Activated T-cell treated with anti-CD3 and anti-CD28 coated beads, Interleukin-2, amount 50 U/mL, for 4 hours (primary cell): ENCODE measurements around the gene RIC8A. TPM values are rescaled to one million over a fixed set of nuclear protein-coding genes. Genes with fewer than 3 reads are reported as not detected.

Experiments used
- ATAC-seq, 2 donors: fragments of 200-7000 bp; cut with Tn5 transposase; one replicate each; pipeline ENCODE4 v1.10.0; 2021
- DNase-seq: peaks from one replicate; pipeline ENCODE4 v3.0.0-alpha.2; 2020
- H3K27me3 Mint-ChIP-seq: one replicate; pipeline ENCODE4 v1.8.0; 2021; ENCODE audit warnings: low read depth, mixed read lengths
- H3K36me3 Mint-ChIP-seq: one replicate; pipeline ENCODE4 v1.8.0; 2022; ENCODE audit warnings: mixed read lengths; ENCODE audit not compliant: insufficient read depth
- H3K4me1 Mint-ChIP-seq: one replicate; pipeline ENCODE4 v1.8.0; 2021; ENCODE audit warnings: low read depth, mixed read lengths
- H3K4me3 Mint-ChIP-seq: one replicate; pipeline ENCODE4 v1.8.0; 2021; ENCODE audit warnings: mild to moderate bottlenecking, moderate library complexity, mixed read lengths
- H3K9me3 Mint-ChIP-seq: one replicate; pipeline ENCODE4 v1.8.0; 2021; ENCODE audit warnings: mixed read lengths
- total RNA-seq, 3 donors: library from RNA; stranded (reverse); gene quantifications; one replicate each; pipeline ENCODE4 v1.2.1, GENCODE V29; 2021

RIC8A gene
- total RNA-seq, 3 donors from 2014 or later = 145 to 152 (median 151) TPM

GRCh38 chr11:200224-201003 is 7.1 kb upstream of the RIC8A start:
- DNase-seq = no peak
- peaks cover 39% of the 10 kb centered on the region for H3K4me1 Mint-ChIP-seq
- H3K36me3 Mint-ChIP-seq = peaks cover 4% of the 10 kb centered on the region
- H3K27me3 Mint-ChIP-seq = no peaks in the 10 kb centered on the region
- H3K4me3 Mint-ChIP-seq = no peak overlapping the region
- ATAC-seq = no peak
- no peaks in the 10 kb centered on the region for H3K9me3 Mint-ChIP-seq

- H3K9me3 Mint-ChIP-seq = no peaks in the 10 kb centered on the region
Measured at GRCh38 chr11:201966-202365, 5.5 kb upstream of the RIC8A start.

DNA sequence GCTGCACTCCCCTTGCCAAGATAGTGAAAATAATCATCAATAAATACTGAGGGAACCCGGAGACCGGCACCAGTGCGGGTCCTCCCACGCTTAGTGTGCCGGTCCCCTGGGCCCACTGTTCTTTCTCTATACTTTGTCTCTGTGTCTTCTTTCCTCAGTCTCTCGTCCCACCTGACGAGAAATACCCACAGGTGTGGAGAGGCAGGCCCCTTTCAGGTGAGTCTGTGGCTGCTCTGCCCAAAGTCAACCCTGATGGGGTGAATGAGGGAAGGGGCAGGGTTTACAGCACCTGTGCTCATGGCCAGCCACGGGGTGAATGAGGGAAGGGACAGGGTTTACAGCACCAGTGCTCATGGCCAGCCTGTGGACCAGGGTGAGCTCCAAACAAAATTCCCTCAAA is 5.0 kb upstream of the RIC8A start:
- H3K9me3 Mint-ChIP-seq = no peaks in the 10 kb centered on the region
- H3K27me3 Mint-ChIP-seq = no peaks in the 10 kb centered on the region
- DNase-seq = no peak
- H3K36me3 Mint-ChIP-seq = peaks cover 4% of the 10 kb centered on the region
- H3K4me3 Mint-ChIP-seq = peak overlapping the region; percentile 5
- H3K4me1 Mint-ChIP-seq = peaks cover 46% of the 10 kb centered on the region
- no peak for ATAC-seq

More at GRCh38 chr11:201966-202365, 5.5 kb upstream of the RIC8A start:
- peaks cover 4% of the 10 kb centered on the region for H3K36me3 Mint-ChIP-seq
- H3K4me1 Mint-ChIP-seq = peaks cover 46% of the 10 kb centered on the region
- ATAC-seq = peak in 1 of 2 donors; percentile 24
- DNase-seq = no peak
- peak overlapping the region; percentile 5 for H3K4me3 Mint-ChIP-seq
- no peaks in the 10 kb centered on the region for H3K27me3 Mint-ChIP-seq

- peaks cover 46% of the 10 kb centered on the region for H3K4me1 Mint-ChIP-seq
- no peaks in the 10 kb centered on the region for H3K9me3 Mint-ChIP-seq
- H3K27me3 Mint-ChIP-seq = no peaks in the 10 kb centered on the region
- DNase-seq (no peak), ATAC-seq (no peak)
- H3K4me3 Mint-ChIP-seq = no peak overlapping the region
- peaks cover 4% of the 10 kb centered on the region for H3K36me3 Mint-ChIP-seq
Measured at GRCh38 chr11:203056-203944, 4.2 kb upstream of the RIC8A start.

DNA sequence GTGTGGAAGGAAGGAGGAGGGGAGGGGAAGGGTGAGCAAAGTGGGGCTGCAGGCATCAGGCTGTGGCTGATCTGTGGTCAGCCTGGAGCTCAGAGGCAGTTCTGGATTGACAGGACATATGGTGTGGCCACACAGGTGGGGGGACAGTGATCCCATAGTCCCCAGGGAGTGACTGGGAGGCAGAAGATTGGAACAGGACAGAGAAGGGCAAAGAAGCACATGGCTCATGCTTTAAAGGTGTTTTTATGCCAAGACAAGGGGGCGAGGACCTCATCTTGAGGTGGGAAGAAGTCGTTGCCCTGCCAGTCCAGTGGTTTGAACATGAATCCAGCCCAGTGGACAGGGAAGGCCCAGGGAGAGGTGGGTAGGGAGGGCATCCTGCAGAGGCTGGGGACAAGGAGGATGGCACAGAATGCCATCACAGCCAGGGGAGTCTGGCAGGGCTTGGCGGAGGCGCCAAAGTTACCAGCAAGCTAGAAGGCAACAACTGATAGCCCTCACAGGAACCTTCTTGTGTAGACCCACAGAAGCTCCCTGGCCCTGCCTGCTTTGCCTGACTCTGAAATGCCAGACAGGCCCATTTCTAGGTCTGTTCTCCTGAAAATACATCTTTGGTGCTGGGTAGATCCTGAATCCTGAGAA is 3.4 kb upstream of the RIC8A start:
- no peak for ATAC-seq
- Mint-ChIP-seq H3K27me3 (no peaks in the 10 kb centered on the region), H3K4me3 (no peak overlapping the region), H3K4me1 (peaks cover 46% of the 10 kb centered on the region), H3K9me3 (no peaks in the 10 kb centered on the region), H3K36me3 (peaks cover 4% of the 10 kb centered on the region)
- DNase-seq = no peak

DNA sequence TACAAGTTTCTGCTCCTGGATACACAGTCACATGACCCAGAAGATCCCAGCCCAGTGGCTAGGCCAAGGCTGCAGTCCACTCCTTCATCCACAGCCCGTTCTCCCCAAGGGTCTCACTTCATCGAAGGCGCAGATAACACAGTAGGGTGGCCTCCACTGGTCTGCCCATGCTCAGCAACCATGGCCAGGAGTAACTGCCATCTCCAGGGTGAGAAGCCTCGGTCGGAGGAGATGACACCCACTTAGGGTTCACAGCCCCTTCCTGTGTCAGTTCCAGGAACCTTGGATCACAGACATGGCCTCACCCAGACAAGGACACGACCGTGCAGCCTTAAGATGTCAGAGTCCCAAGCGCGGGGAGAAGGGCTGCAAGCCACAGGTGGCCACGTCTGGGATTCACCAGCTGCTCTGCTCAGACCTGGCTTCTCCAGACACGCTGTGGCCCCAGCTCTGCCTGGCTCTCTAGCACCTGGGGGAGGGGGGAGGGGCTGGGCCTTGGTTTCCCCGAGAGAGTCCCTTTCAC is 2.9 kb upstream of the RIC8A start:
- DNase-seq (no peak), ATAC-seq (no peak)
- Mint-ChIP-seq H3K4me1 (peaks cover 50% of the 10 kb centered on the region), H3K4me3 (peak overlapping the region; percentile 19), H3K27me3 (no peaks in the 10 kb centered on the region), H3K9me3 (no peaks in the 10 kb centered on the region), H3K36me3 (peaks cover 5% of the 10 kb centered on the region)

DNA sequence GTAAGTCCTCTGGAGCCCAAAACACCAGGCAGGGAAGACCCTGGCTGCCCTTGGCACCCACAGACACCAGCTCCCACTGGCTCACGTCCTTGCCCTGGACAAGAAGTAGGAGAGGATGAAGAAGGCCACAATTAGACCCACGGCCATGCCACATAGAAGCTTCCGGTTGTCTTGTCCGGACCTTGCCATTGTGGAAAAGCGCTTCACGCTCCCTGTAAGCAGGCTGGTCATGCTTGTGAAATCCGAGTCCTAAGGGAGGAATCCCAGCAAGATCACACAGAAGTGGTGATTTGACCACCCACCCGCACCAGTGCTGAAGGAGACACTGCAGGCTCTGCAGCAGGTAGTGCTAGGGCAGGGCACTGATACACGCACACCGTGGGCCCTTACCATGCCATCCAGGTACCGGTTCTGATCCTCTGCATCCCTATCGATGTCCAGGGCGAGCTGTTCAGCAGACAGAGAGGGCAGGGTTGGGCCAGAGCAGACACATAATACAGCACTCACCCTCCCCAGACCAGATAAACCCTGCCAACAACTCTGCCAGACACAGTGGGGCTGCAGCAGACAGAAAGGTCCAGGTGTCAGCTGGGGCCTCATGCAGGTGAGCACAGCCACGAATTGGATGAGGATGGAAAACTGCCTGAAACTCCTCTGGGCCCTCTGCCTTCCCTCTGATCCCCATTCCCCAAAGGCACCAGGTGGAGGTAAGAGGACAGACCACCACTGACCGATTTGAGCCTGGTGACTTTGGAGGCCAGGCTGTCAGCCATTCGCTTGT is 2.1 kb upstream of the RIC8A start:
- DNase-seq (no peak), ATAC-seq (no peak)
- H3K4me3 Mint-ChIP-seq = peak overlapping the region; percentile 91
- no peaks in the 10 kb centered on the region for H3K27me3 Mint-ChIP-seq
- H3K4me1 Mint-ChIP-seq = peaks cover 56% of the 10 kb centered on the region
- H3K36me3 Mint-ChIP-seq = peaks cover 12% of the 10 kb centered on the region
- H3K9me3 Mint-ChIP-seq = no peaks in the 10 kb centered on the region

DNA sequence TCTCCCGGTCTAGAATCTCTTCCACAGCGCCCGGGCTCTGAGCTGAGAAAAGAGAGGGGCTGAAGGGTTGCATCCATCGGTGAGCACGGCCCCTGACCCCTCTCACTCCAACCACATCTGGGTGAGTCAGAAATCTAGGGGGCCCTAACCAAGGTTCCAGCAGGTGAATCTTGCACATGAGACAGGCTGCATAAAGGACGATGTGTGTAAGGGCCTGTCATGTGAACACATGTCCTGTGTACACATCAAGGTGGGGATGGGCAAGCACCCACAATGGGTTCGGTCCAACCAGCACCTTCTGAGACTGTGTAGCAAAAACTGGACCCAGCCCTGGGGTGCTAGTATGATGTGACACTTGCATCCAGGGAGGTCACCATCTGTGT is 1.5 kb upstream of the RIC8A start:
- peak overlapping the region; percentile 91 for H3K4me3 Mint-ChIP-seq
- DNase-seq (no peak), ATAC-seq (no peak)
- H3K27me3 Mint-ChIP-seq = no peaks in the 10 kb centered on the region
- H3K4me1 Mint-ChIP-seq = peaks cover 58% of the 10 kb centered on the region
- H3K36me3 Mint-ChIP-seq = peaks cover 14% of the 10 kb centered on the region
- no peaks in the 10 kb centered on the region for H3K9me3 Mint-ChIP-seq

- no peaks in the 10 kb centered on the region for H3K9me3 Mint-ChIP-seq
- DNase-seq (peak; percentile 19), ATAC-seq (peak in 1 of 2 donors; percentile 0)
- H3K4me3 Mint-ChIP-seq = peak overlapping the region; percentile 91
- peaks cover 55% of the 10 kb centered on the region for H3K4me1 Mint-ChIP-seq
- H3K27me3 Mint-ChIP-seq = no peaks in the 10 kb centered on the region
- peaks cover 21% of the 10 kb centered on the region for H3K36me3 Mint-ChIP-seq
Measured at GRCh38 chr11:206526-207207, 841 bp upstream of the RIC8A start.

- Mint-ChIP-seq H3K36me3 (peaks cover 23% of the 10 kb centered on the region), H3K27me3 (no peaks in the 10 kb centered on the region), H3K4me1 (peaks cover 43% of the 10 kb centered on the region), H3K4me3 (peak overlapping the region; percentile 91), H3K9me3 (no peaks in the 10 kb centered on the region)
- DNase-seq (no peak), ATAC-seq (peak; percentile 19)
Measured at GRCh38 chr11:207863-208180, 314 bp downstream of the RIC8A start.

GRCh38 chr11:208181-208916 is 841 bp downstream of the RIC8A start:
- Mint-ChIP-seq H3K27me3 (no peaks in the 10 kb centered on the region), H3K9me3 (no peaks in the 10 kb centered on the region), H3K4me3 (peak overlapping the region; percentile 91), H3K36me3 (peaks cover 25% of the 10 kb centered on the region), H3K4me1 (peaks cover 38% of the 10 kb centered on the region)
- ATAC-seq = peak; percentile 69 to 72
- peak; percentile 73 for DNase-seq

- DNase-seq (peak; percentile 44), ATAC-seq (peak; percentile 2 to 3)
- no peaks in the 10 kb centered on the region for H3K9me3 Mint-ChIP-seq
- H3K4me1 Mint-ChIP-seq = peaks cover 33% of the 10 kb centered on the region
- H3K36me3 Mint-ChIP-seq = peaks cover 25% of the 10 kb centered on the region
- peak overlapping the region; percentile 91 for H3K4me3 Mint-ChIP-seq
- no peaks in the 10 kb centered on the region for H3K27me3 Mint-ChIP-seq
Measured at GRCh38 chr11:208917-209260, 1.4 kb downstream of the RIC8A start.
